GM23338 (cell line): ENCODE results near the gene DAPK1. TPM values are rescaled to one million over a fixed set of nuclear protein-coding genes. Genes with fewer than 3 reads are reported as not detected.
A peak's percentile ranks its signal among the peaks of the same experiment; 100 is the strongest.

Experiments used
- ATAC-seq: fragments of 200-7000 bp; cut with Tn5 transposase; 3 replicates; pipeline ENCODE4 v1.9.1; 2020
- DNase-seq: peaks from one replicate; pipeline ENCODE4 v3.0.0-alpha.2; 2015; ENCODE audit warnings: low spot score
- H2AFZ ChIP-seq: fragments of 200-600 bp; sonication (generic); 2 replicates; pipeline ENCODE4 v1.8.0; 2016; ENCODE audit warnings: antibody characterized with exemption, mild to moderate bottlenecking, moderate library complexity
- H3F3A ChIP-seq: fragments of 200-600 bp; sonication (generic); replicated peaks from 2 replicates; pipeline ENCODE4 v1.8.0; 2017; ENCODE audit warnings: antibody characterized with exemption, mixed run types, low read depth
- H3K27ac ChIP-seq: fragments of 200-600 bp; sonication (generic); 2 replicates; pipeline ENCODE4 v1.6.1; 2016; ENCODE audit warnings: low read depth
- H3K27me3 ChIP-seq: fragments of 200-600 bp; sonication (generic); 2 replicates; pipeline ENCODE4 v1.8.0; 2016; ENCODE audit warnings: mild to moderate bottlenecking, mixed run types, moderate library complexity; ENCODE audit not compliant: insufficient read depth
- H3K36me3 ChIP-seq: fragments of 200-600 bp; sonication (generic); 2 replicates; pipeline ENCODE4 v1.8.0; 2016; ENCODE audit warnings: mild to moderate bottlenecking; ENCODE audit not compliant: insufficient read depth
- H3K4me1 ChIP-seq: fragments of 200-600 bp; sonication (generic); 2 replicates; pipeline ENCODE4 v1.8.0; 2016; ENCODE audit warnings: mild to moderate bottlenecking, moderate library complexity; ENCODE audit not compliant: insufficient read depth
- H3K4me2 ChIP-seq: fragments of 200-600 bp; sonication (generic); 2 replicates; pipeline ENCODE4 v1.7.1; 2017; ENCODE audit warnings: mixed run types
- H3K4me3 ChIP-seq: fragments of 200-600 bp; sonication (generic); 2 replicates; pipeline ENCODE4 v1.6.1; 2016; ENCODE audit warnings: mixed run types
- H3K79me2 ChIP-seq: fragments of 200-600 bp; sonication (generic); replicated peaks from 2 replicates; pipeline ENCODE4 v1.8.0; 2017; ENCODE audit warnings: mild to moderate bottlenecking; ENCODE audit not compliant: insufficient read depth
- H3K9me2 ChIP-seq: fragments of 200-600 bp; sonication (generic); 2 replicates; pipeline ENCODE4 v1.8.0; 2017; ENCODE audit not compliant: insufficient read depth
- H4K20me1 ChIP-seq: fragments of 200-600 bp; sonication (generic); replicated peaks from 2 replicates; pipeline ENCODE4 v1.8.0; 2017; ENCODE audit warnings: mild to moderate bottlenecking; ENCODE audit not compliant: insufficient read depth
- H3K27ac Mint-ChIP-seq: 2 replicates; pipeline ENCODE4 v1.8.0; 2020; ENCODE audit warnings: inconsistent platforms, mild to moderate bottlenecking, moderate library complexity, mixed read lengths
- H3K27me3 Mint-ChIP-seq: 3 replicates; pipeline ENCODE4 v1.8.0; 2022; ENCODE audit warnings: low read depth, mild to moderate bottlenecking, moderate library complexity, mixed read lengths, inconsistent platforms; ENCODE audit not compliant: insufficient read depth, poor library complexity
- H3K36me3 Mint-ChIP-seq: 3 replicates; pipeline ENCODE4 v1.8.0; 2021; ENCODE audit warnings: low read depth, mild to moderate bottlenecking, inconsistent platforms, moderate library complexity, mixed read lengths
- H3K4me1 Mint-ChIP-seq: 3 replicates; pipeline ENCODE4 v1.8.0; 2020; ENCODE audit warnings: mild to moderate bottlenecking, inconsistent platforms, mixed read lengths
- H3K4me3 Mint-ChIP-seq: 3 replicates; pipeline ENCODE4 v1.8.0; 2021; ENCODE audit warnings: moderate library complexity, mild to moderate bottlenecking, inconsistent platforms, mixed read lengths
- H3K9me3 Mint-ChIP-seq: 3 replicates; pipeline ENCODE4 v1.8.0; 2020; ENCODE audit warnings: moderate library complexity, mild to moderate bottlenecking, inconsistent platforms, mixed read lengths
- CREB1 ChIP-seq: fragments of 250-450 bp; sonication (Bioruptor Pico); IDR thresholded peaks from 2 replicates; pipeline ENCODE4 v1.5.0; 2020; ENCODE audit warnings: low read depth, mild to moderate bottlenecking, moderate library complexity
- CTCF ChIP-seq, 2 experiments: fragments of 200-600 bp in 1 of 2; sonication (generic) in 1 of 2; conservative IDR thresholded peaks; 2 replicates each; pipeline versions ENCODE4 v1.5.1 to v1.6.1; 2016 to 2017; ENCODE audit warnings: antibody characterized with exemption in 2 of 2, low read depth in 2 of 2, mild to moderate bottlenecking in 2 of 2, moderate library complexity in 1 of 2
- EZH2 ChIP-seq: fragments of 200-600 bp; sonication (generic); IDR thresholded peaks from one replicate; pipeline ENCODE4 v1.8.0; 2017; ENCODE audit warnings: antibody characterized with exemption, mild to moderate bottlenecking, low read depth; ENCODE audit not compliant: unreplicated experiment
- EZH2phosphoT487 ChIP-seq: fragments of 200-600 bp; sonication (generic); IDR thresholded peaks from one replicate; pipeline ENCODE4 v1.8.1; 2018; ENCODE audit warnings: antibody characterized with exemption; ENCODE audit not compliant: unreplicated experiment
- JUNB ChIP-seq: IDR thresholded peaks from one replicate; pipeline ENCODE4 v1.6.1; 2016; ENCODE audit warnings: antibody characterized with exemption; ENCODE audit not compliant: unreplicated experiment
- NANOG ChIP-seq: IDR thresholded peaks from 2 replicates; pipeline ENCODE4 v1.6.1; 2016; ENCODE audit warnings: antibody characterized with exemption, borderline replicate concordance
- POLR2AphosphoS5 ChIP-seq: IDR thresholded peaks from 2 replicates; pipeline ENCODE4 v1.6.1; 2016; ENCODE audit warnings: antibody characterized with exemption, low read depth
- REST ChIP-seq: IDR thresholded peaks from one replicate; pipeline ENCODE4 v1.6.1; 2018; ENCODE audit warnings: antibody characterized with exemption; ENCODE audit not compliant: unreplicated experiment
- STAT1 ChIP-seq: IDR thresholded peaks from one replicate; pipeline ENCODE4 v1.6.1; 2016; ENCODE audit warnings: antibody characterized with exemption; ENCODE audit not compliant: unreplicated experiment
- ZNF114 ChIP-seq: fragments of 250-450 bp; sonication (Bioruptor Pico); IDR thresholded peaks from 2 replicates; pipeline ENCODE4 v1.5.0; 2020; ENCODE audit warnings: mild to moderate bottlenecking, moderate library complexity
- ZNF331 ChIP-seq: fragments of 250-450 bp; sonication (Bioruptor Pico); IDR thresholded peaks from 2 replicates; pipeline ENCODE4 v1.5.0; 2020; ENCODE audit warnings: low read depth, mild to moderate bottlenecking, moderate library complexity
- ZNF462 ChIP-seq: fragments of 250-450 bp; sonication (Bioruptor Pico); IDR thresholded peaks from 2 replicates; pipeline ENCODE4 v1.5.0; 2020; ENCODE audit warnings: mild to moderate bottlenecking, moderate library complexity
- polyA plus RNA-seq: library from polyadenylated mRNA; unstranded; fragments of >200 nt; fragmentation: Nextera tagmentation; extraction: Ambion mirVana; gene quantifications from 2 replicates; pipeline ENCODE4 v1.2.1, GENCODE V29; 2016
- total RNA-seq: library from RNA; depleted of rRNA; stranded (reverse); fragments of >200 nt; shearing (Covaris generic); gene quantifications from 2 replicates; pipeline ENCODE4 v1.2.3, GENCODE V29; 2014
- TF ChIP-seq, protein P1 (sequence below): IDR thresholded peaks from 2 replicates; pipeline ENCODE4 v1.6.1; 2016; ENCODE audit warnings: antibody characterized with exemption

DAPK1 gene
- total and polyA plus RNA-seq, 2 experiments from 2014 or later, result 37.0 to 134 TPM

DNA sequence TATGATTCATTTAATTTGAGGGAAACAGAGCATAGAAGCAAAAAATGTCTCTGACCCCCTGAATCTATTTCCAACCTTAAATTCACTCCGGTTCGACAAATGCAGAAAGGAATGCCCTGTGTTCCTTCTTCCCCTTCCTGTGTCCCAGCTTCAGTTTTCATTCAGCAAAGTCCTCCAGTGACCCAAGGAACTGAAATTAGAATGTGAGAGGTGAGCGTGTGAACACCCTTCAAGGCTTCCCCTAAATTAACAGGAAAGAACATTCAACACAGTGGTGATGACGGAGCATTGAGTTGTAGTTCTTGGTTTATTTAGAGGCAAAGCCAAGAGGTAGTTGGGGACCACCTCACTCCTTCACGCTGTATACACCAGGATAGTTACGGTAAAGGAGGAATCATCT lies 130.7 kb downstream of the DAPK1 start:
- Histone ChIP-seq H3K27ac (no peak overlapping the region), H3K36me3 (peaks cover 6% of the 10 kb centered on the region), H2AFZ (no peak overlapping the region), H3K27me3 (no peaks in the 10 kb centered on the region), H3K9me2 (peaks cover 5% of the 10 kb centered on the region; the same call in 1 of the 2 replicates), H3K4me3 (no peak overlapping the region), H4K20me1 (peaks cover 25% of the 10 kb centered on the region; the same call in 1 of the 2 replicates), H3K79me2 (peaks cover 22% of the 10 kb centered on the region; the same call in 1 of the 2 replicates), H3K4me2 (no peak overlapping the region), H3K4me1 (no peaks in the 10 kb centered on the region), H3F3A (no peaks in the 10 kb centered on the region)
- no peaks in the 10 kb centered on the region for H3K9me3 Mint-ChIP-seq
- H3K4me1 Mint-ChIP-seq, result peaks cover 4% of the 10 kb centered on the region; the same call in 1 of the 3 replicates
- TF ChIP-seq ZNF331 (no peak), EZH2 (no peak), POLR2AphosphoS5 (no peak), CREB1 (no peak), EZH2phosphoT487 (no peak), STAT1 (no peak), CTCF (conservative IDR thresholded peaks at IDR 0.05; ENCODE audit: low read depth in 2 of 2) (no peak), ZNF462 (CRISPR knock-in tag) (no peak), NANOG (no peak), REST (no peak), ZNF114 (CRISPR knock-in tag) (no peak), JUNB (no peak)
- TF ChIP-seq, protein P1, sequence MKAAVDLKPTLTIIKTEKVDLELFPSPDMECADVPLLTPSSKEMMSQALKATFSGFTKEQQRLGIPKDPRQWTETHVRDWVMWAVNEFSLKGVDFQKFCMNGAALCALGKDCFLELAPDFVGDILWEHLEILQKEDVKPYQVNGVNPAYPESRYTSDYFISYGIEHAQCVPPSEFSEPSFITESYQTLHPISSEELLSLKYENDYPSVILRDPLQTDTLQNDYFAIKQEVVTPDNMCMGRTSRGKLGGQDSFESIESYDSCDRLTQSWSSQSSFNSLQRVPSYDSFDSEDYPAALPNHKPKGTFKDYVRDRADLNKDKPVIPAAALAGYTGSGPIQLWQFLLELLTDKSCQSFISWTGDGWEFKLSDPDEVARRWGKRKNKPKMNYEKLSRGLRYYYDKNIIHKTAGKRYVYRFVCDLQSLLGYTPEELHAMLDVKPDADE, result no peak
- peaks cover 48% of the 10 kb centered on the region for H3K36me3 Mint-ChIP-seq
- peak overlapping the region; percentile 63 for H3K27ac Mint-ChIP-seq
- ATAC-seq, result no peak
- peaks cover 11% of the 10 kb centered on the region for H3K27me3 Mint-ChIP-seq
- H3K4me3 Mint-ChIP-seq, result no peak overlapping the region
- no peak for DNase-seq
